ENCODE data around the gene C19orf44. TPM values are rescaled to one million over a fixed set of nuclear protein-coding genes. Genes with fewer than 3 reads are reported as not detected.

Gene C19orf44
- total RNA-seq, 1 donor from 2014 or later = 3.4 TPM

DNA sequence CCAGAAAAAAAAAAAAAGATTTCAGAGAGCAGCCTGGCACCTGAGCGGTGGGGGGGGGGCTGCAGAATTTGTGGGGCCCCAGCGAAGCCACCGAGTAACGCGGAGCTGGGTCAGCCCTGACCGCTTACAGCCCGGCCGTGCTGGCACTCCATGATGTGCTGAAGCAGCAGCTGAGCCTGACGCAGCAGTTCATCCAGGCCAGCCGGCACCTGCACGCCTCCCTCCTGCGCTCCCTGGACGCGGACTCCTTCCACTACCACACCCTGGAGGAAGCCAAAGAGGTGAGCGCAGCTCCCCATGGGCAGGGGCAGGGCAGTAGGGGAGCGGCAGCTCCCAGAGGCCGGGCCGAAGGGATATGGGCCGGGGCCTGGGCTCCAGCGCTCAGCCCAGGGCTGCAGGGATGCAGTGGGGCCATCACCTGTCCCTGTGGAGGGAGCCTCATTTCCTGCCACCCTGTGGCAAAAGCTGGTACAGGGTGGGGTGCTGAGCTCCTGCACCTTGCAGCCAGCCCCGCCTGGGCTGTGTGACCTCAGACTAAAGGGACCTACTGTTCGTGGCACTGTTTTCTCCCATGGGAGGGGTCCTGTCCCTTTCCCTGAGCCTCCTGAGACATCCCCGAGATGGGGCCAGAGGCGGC is 18.3 kb downstream of the C19orf44 start:
- intact Hi-C loops (cut with micrococcal nuclease) = no loop called here

DNA sequence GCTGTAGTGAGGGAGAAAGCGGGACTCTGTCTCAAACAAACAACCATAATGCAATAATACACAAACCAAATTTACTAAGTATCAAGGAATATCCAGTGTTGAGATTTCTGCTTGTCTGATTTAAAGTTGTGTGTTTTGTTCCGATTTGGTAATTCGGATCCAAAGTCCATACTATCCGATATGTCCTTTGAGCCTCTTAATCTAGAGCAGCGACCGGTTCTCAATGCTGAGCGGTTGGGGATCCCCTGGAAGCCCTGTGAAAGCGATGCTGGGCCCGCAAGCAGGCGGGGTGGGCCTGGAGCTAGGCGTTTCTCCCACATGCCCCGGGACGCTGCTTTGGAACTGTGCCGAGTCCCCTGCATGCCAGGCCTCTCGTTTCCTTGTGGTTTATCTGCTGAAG is 20.2 kb downstream of the C19orf44 start:
- intact Hi-C loops (cut with micrococcal nuclease) = no loop called here

DNA sequence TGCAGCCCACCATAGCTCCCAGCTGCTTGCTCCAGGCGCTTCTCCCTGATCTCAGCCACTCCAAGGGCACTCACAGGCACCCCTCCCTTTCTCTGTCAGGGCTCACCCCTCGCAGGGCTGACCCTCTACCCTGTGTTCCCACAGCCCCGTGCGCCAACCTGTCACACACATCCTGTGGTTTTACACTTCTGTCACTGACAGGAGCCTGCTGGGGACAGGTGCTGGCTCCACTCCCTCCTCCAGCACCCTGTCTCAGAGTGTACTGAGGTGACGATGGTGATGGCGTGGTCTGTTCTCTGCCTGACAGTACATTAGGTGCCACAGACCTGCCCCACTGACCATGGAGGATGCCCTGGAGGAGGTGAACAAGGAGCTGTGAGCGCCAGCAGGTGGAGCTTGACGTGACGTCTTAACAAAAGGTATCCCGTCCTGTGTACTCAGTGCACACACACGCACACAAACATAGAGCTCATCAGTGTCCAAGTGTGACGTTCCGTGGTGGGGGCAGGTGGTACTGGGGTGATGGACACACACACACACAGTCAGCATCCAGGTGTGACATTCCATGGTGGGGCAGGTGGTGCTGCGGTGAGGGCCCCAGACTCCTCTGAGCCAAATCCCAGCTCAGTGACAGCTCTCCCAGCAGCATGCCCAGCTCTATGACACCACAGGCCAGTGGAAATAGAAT is 20.9 kb downstream of the C19orf44 start:
- intact Hi-C loops (cut with micrococcal nuclease) = no loop called here

DNA sequence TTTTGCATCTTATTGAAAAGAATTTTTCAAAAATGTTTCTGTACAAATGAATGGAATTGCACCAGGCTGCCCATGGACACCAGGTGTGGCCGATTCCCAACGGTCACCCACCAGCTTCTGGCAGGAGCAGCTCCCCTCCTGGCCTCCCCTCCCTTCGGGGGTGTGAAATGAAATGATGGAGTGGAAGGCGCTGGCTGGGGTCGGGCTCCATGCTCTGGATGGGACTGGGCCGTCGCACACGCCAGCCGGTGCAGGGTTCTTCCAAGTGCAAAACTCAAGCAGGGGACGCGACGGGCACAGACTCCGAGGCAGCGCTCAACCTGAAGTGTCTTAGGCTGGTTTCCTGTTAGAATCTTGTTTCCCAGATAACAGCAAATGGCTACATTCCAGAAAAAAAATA is 21.9 kb downstream of the C19orf44 start:
- intact Hi-C loops (cut with micrococcal nuclease) = no loop called here

DNA sequence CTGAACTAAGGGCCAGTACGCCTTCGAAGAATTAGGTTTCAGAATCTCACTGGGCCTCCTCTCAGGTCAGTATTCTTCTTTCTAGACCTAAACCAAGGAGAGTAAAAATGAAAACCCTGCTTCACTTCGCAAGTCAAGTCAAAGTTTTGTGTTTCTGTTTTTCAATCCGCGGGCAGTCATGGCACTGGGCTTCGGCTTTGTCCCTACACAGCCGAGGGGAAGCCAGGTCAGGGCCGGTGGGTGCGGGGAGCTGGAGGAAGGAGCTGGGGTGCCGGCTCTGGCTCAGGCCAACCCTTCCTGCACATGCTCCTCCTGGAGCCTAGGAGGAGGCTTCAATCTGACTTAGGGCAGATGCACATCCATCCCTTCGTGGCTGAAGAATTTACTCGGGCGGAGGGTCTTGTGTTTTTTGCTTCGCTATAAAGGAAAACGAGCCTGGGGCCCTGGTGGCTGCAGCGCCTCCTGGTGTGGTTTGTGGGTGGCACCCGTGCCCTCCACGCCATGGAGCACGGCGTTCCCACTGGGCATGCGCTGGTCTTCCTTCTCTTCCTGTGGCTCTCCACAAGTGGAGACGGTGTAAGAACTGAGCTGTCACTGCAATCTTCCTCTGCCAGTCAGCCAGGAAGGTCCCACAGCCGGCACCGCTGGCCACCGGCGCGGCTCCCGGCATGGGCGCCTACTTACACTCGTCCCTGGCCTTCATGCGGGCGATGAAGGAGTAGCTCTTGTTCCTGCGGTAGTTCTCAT is 22.5 kb downstream of the C19orf44 start:
- intact Hi-C loops (cut with micrococcal nuclease) = no loop called here

DNA sequence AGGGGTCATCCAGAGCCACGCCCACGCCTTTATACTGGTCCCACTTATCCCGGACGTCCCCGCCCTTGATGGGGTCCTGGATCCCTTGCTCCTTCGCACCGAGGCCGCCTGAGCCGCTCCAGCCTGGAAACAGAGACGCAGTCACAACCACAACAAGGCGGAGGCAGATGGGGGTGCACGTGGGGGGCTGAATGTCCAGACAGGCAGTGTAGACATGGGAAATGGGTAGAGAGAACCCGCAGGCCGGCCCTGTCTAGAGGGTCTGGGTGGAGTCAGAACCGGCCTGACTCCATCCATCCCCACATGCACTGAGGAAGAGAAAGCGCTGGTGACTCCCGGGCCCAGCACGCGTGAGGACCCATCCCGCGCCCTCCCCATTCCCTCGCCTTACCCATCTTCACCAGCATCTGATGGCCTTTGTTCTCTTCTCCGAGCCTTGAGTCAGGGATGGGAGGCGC is 23.1 kb downstream of the C19orf44 start:
- intact Hi-C loops (cut with micrococcal nuclease) = no loop called here

DNA sequence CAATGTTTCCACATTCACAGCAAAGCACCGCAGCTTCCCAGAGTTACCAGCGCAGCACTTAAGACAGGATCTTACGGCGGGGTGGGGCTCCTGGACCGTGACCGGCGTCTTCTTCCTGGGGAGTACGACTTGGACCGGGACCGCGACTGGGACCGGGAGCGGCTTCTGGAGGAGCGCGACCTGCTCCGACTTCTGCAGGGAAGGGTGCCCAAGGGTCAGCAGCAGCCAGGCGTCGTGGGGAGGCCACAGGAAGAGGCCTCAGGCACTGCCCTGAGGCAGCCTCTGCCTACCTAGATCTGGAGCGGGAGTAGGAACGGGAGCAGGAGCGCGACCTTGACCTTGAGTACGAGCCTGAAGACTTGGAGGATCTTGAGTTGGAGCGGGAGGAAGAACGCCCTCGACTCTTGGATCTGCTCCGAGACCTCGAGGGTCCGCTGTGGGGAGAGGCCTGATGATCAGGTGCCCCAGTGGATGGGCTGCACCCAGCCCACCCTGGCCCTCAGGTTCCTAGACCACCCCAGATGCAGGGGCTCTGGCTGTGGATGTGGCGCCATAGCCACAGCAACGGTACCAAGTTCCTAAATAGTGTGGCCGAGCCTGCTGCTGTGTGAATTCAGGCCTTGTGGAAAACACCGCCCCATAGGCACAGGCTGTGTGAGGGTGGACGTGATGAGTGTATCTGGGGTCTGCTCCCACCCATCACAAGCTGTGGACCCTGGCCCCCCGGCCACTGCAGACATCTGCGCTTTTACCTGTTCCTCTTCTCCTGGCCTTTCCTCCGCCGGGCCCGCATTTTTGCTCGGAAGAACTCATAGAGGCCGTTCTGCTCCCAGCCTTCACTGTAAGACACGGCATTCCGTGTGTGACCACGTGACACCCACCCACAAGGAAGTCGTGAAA is 24.1 kb downstream of the C19orf44 start:
- intact Hi-C loops (cut with micrococcal nuclease) = no loop called here

DNA sequence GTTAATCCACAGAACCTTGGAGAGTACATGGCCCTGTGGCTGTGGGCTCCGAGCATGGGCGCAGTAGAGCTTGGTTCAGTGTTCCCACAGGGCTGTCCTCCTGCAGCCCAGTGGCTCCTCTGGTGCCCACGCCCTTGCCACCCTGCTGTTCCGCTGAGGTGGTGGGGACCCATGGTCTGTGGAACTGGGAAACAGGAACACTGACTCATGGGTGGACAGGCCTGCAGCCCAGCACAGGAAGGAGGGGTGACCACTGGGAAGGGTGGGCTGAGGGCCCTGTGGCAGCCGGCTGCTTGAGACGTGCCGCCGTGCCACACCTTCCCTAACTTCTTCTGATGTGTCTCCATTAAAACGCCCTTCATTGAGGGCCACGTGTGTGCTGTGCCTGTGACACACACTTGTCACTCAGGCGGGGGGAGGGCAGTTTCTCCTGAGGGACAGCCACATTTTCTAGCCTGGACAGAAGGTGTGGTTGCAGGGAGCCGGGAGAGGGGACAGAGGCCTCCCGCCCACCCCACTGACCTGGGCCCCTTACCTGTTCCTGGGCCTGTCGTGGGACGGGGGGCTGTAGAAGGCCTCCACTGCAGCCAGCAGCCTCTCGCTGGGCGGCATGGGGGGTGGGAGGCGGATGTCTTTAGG is 24.9 kb downstream of the C19orf44 start:
- intact Hi-C loops (cut with micrococcal nuclease) = no loop called here

DNA sequence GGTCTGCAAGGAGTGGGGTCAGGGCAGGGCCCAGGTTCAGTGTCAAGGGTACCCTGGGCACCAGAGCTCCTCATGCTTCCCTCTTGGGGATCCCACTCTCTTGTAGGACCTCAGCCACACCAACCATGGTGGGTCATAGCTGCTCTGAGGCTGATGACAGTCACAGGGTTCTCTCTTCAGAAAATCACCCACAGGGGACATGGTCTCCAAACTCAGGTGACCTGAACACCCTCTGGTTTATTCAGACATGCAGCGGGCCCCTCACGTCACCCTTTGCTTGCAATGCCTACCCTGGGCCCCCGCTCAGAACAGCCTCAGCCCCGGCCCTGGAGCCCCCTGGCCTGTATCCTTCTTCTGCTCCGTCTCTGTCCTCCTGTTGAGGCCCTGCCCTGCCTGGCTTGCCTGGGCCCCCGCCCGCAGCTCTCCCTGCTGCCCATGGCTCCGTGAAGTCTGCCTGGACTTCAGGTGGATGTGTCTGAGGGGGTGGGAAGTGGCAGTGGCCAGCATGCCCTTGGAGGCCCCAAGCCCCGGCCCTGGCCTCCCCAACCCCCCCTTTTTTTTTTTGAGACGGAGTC is 25.6 kb downstream of the C19orf44 start:
- intact Hi-C loops (cut with micrococcal nuclease) = no loop called here

DNA sequence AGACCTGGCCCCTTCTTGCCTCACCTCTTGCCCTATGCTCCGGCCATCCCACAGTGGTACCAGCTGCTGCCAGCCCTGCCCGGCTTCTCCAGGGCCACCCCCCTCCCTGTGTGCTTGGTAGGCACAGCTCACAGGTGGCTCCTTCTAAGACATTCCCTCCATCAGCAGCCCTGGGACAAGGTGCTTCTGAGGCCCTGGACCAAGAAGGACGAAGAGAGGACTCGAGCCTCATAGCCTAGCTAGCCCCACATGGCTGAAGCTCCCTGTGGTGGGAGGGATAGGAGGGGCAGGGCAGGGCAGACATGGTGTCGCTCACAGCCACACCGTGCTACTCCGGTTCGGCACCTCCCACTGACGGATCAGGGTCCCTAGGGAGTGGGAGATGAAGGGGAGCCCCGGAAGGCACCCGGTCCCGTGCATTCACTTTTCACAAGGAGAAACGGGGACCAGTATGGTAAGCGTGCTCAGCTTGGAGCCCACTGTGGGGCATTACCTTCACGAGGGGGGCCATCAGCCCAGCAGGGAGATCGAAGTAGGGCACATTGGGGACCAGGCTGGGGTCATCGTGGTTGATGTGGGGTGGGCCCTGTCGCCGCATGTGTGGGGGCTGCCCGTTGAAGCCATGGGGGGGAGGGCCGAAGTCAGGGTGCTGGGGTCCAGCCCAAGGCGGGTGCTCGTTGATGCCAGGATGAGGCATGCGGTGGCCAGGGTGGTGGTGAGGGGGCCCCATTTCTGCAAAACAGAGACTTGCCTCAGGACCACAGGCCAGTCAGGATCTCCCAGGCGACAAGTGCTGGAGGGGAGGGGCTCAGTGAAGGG is 26.6 kb downstream of the C19orf44 start:
- intact Hi-C loops (cut with micrococcal nuclease) = no loop called here

DNA sequence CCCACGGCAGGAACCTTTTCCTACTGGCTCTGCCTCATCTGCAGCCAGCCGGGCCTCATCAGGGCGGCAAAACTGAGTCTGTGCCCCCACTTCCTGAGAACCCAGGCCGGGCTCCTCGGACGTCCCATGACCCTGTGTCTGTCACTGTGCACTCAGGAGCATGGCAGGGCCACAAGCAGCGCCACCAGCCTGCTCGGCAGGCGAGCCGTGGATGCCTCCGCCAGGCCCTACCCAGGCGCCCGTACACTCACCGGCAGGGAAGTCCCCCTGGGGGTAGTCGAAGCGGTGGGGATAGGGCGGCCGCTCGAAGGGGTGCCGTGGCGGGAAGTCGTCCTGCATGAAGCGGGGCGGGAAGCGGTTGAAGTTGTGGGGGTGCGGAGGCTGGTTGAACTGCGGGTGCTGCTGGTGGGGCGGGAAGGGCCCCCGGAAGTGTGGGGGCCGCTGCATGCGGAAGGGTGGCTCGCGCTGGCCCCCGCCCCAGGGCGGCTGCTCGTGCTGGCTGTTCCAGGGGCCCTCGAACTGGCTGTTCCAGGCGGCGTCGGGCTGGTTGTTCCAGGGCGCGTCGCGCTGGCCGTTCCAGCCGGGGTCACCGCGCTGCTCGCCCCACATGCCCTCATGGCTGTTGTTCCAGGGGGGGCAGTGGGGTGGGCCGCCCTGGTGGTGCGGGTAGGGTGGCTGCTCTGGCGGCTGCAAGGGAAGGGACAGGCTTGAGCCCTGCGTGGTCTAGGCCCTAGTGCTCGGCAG is 29.0 kb downstream of the C19orf44 start:
- intact Hi-C loops (cut with micrococcal nuclease) = loop anchor here (5.0 kb wide), 1 partner anchor 47 kb away; the partner anchor contains the start of gene SLC35E1

DNA sequence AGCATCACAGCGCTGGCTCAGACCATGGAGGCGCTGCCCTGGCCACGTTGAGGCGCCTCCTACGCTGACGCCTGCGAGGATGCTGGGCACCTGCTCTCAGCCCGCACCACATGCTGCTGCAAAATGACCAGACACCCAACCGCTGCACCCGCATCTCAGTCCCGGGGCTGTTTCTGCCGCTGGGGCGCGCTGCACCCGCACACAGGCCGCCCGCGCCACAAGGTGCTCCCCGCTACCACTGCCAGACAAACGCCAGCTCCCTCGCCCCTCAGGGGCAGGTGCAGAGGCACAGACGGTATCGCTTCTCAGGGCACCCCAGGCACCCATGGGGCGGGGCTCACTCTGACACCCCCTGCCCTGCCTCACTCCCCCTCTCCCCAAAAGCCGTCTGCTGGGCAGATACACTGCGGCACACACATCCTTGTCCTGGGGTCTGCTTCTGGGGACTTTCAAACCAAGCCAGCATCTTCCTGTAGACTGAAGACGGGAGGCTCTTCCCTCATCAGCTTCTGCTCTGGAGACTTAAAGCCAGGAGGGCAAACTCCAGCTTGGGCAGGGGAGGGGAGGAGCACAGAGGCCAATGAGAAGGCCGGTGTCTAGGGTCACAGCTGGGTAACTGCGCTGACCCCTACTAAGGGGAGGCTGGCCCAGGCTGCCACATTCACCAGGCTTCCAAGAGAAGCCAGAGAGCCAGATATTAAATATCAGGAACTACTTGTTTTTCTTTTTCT is 29.7 kb downstream of the C19orf44 start:
- intact Hi-C loops (cut with micrococcal nuclease) = loop anchor here (5.0 kb wide), 1 partner anchor 46 kb away; the partner anchor contains the start of gene SLC35E1

DNA sequence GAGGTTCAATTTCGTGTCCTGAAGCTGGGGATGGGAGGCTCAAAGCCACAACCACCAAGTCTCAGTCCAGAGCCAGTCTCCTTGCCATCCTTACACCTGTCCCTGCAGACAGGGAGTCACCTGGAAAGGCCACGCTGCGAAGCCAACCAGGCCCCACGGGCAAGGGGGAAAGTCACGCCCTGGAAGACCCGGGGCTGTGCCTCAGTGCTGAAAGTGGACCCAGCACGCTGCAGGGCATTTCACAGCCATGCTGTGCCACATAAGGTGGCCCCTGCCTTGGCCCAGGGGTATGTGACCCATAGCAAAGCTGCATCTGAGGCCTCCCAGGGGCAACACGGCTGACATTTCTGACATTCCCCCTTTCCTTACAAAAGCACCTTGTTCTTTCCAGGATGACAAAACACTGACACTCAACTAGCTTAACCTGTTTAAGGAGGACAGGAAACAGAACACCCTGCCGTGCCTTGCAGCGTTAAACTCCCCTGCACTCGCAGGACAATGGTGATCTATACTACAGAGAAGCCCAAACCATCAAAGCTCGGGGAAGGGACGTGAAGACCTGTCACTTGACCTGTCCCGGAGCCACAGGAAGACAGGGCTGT is 31.2 kb downstream of the C19orf44 start:
- intact Hi-C loops (cut with micrococcal nuclease) = loop anchor here (5.0 kb wide), 1 partner anchor 45 kb away; the partner anchor contains the start of gene SLC35E1

DNA sequence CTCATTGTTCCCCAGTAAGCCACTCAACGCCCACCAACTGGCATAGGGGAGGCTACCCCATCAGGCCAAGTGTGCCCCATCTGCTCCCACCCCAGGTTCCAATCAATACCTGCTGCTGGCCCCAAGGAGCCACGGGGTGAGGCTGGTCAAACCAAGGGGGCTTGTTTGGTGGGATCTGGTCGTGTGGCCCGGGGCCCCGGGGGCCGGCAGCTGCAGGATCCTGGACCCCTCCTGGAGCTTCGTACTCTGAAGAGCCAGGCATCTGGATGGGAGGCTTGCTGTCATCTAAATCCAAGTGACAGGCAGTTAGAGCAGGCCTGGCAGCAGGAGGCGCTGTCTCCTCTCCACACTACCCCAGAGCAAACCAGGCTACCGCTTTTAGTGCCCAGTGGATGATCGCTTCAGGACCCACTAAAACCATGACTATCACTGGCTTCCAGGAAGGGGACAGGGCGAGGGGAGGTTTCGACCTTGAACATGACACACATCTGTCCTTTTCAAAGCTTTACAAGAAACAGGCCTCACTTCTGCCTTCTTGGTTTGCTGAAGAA is 31.9 kb downstream of the C19orf44 start:
- intact Hi-C loops (cut with micrococcal nuclease) = loop anchor here (1.0 to 5.0 kb wide), 3 partner anchors 44 to 192 kb away; partner anchors contain the start of gene SLC35E1

DNA sequence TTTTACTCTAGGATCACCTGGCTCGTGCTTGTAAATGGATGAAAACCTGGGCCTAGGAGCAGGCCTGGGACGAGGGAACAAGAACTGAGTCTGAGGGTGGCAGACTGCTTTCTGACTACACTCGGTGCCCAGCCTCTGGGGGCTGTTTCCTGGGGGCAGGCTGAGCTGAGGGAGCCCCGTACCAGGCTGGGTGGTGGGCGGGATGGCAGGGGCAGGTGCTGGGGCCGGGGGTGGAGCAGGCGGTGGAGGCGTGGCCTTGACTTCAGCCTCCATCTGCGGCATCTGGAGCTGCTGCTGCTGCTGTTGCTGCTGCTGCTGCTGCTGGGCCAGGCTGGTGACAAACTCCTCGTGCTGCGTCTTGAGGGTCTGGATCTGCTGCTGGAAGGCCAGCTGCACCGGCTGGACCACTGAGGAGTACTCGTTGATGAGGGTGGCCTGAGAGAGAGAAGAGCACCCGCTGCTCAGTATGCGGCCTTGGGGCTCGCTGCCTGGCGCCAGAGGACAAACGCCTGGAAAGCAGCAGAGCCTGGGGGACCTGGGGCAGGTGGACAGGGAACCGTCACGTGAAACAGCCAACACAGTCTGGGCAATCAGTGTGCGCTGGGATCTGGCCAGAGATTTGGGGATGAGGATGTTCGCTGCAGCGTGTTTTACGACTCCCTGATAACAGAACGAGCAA is 33.4 kb downstream of the C19orf44 start:
- intact Hi-C loops (cut with micrococcal nuclease) = loop anchor here (5.0 kb wide), 1 partner anchor 43 kb away; the partner anchor contains the start of gene SLC35E1

DNA sequence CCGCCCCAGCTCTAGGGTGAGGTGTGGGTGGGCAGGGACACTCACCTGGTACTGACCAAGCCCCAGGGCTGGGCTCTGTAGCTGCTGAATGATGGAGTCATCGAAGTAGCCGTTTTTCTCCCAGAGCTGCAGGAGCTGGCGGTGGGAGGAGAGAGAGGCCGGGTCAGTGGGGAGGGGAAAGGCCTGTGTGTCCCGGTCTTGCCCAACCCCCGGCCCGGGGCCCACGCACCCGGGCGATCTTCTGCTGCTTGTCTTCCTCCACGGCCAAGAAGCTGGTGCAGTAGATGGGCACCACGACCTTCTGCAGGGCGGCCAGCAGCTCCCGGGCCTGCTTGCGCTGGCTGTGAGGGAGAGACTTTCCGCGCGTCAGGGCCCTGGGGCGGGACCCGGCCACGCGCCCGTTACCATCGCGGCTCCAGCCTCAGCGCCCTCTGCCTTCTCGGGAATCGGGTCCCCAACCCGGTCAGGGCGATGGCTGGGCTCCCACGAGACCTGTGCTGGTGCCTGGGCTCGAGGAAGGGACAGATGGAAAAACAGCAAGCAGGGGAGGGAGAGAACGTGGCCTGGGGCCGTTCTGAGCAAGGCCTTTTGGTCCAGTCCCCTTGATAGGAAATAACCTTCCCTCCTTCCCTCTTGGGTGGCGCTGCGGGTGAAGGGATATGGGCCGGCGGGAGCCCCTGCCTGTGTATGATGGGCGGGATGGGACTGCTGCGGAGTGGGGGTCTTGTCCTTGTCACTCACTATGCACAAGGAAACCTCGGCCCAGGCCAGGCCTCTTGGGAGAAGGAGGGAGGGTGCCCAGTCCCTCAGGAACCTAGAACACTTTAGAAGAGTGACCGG is 34.6 kb downstream of the C19orf44 start:
- intact Hi-C loops (cut with micrococcal nuclease) = no loop called here

Data from T-helper 1 cell treated with Interleukin-12 subunit alpha and Interleukin-12 subunit beta and Interleukin-4 antibody, amounts not matched to agents 30 ng/mL and 1 ng/mL, for 36 hours (primary cell).